ENCODE measurements around the gene DLG2. TPM values are rescaled to one million over a fixed set of nuclear protein-coding genes. Genes with fewer than 3 reads are reported as not detected.

DLG2 gene
- total and polyA plus RNA-seq, 2 of the 4 experiments (the other 2 are of a cell fraction): 0.31 to 0.36 TPM

DNA sequence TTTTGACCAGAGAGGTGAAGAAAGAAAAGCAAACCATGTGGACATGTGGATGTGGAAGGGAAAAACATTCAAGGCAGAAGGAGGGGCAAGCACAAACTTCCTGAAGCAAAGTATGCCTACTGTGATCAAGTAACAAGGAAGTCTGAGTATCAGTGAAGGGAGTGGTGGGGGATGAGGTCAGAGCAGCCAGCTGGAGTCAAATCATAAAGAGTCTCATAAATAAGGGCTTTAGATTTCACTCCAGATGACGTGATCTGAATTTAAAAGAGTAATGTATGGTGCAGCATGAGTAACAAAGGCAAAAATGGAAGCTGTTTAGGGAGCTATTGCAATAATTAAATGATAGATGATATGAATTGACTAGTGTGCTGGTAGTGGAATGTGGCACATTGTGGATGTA lies 1675.6 kb downstream of the DLG2 start:
- DNase-seq: no peak
- no peaks in the 10 kb centered on the region for H3K36me3 ChIP-seq (ENCODE audit: control insufficient read depth, insufficient read depth, low read length)
- H4K20me1 ChIP-seq (ENCODE audit: insufficient read depth, low read length): no peaks in the 10 kb centered on the region
- H2BK20ac ChIP-seq (ENCODE audit: low read depth, low read length): no peak overlapping the region
- H2BK5ac ChIP-seq (ENCODE audit: low read depth, low read length, poor library complexity, severe bottlenecking): no peak overlapping the region
- no peaks in the 10 kb centered on the region; the same call in 1 of the 2 replicates for H3K9me3 ChIP-seq (ENCODE audit: control insufficient read depth, insufficient read depth, low read length)
- no peaks in the 10 kb centered on the region for H3K4me1 ChIP-seq (ENCODE audit: control insufficient read depth, insufficient read depth, low read length)
- in situ Hi-C loops (cut with MboI; ENCODE audit: low sequenced_read_pairs) (no loop called here), intact Hi-C loops (cut with micrococcal nuclease) (no loop called here), dilution Hi-C loops (cut with HindIII; ENCODE audit: low sequenced_read_pairs, unreplicated experiment) (no loop called here)
- H3K4ac ChIP-seq (ENCODE audit: low read depth, low read length): no peak overlapping the region
- H2AFZ ChIP-seq (replicated peaks; ENCODE audit: low read length, poor library complexity): no peak overlapping the region
- no peak overlapping the region for H2AK9ac ChIP-seq (replicated peaks; ENCODE audit: low read depth, low read length, poor library complexity)
- H3K18ac ChIP-seq (ENCODE audit: low read depth, low read length): no peak overlapping the region
- no peak overlapping the region for H3K23ac ChIP-seq (ENCODE audit: low read depth, low read length)
- no TSS peak for BruUV-seq (replicated peaks)
- H4K8ac ChIP-seq (ENCODE audit: low read depth in 2 of 2, low read length in 2 of 2): no peak overlapping the region
- H3K79me1 ChIP-seq (ENCODE audit: low read depth in 1 of 2, low read length in 2 of 2): no peaks in the 10 kb centered on the region
- no peaks in the 10 kb centered on the region for H3K9me1 ChIP-seq (ENCODE audit: insufficient read depth, low read length)
- no peak for TF ChIP-seq SMC3 (IDR thresholded peaks at IDR 0.05; ENCODE audit: low read depth, low read length)
- TF ChIP-seq, protein P1, sequence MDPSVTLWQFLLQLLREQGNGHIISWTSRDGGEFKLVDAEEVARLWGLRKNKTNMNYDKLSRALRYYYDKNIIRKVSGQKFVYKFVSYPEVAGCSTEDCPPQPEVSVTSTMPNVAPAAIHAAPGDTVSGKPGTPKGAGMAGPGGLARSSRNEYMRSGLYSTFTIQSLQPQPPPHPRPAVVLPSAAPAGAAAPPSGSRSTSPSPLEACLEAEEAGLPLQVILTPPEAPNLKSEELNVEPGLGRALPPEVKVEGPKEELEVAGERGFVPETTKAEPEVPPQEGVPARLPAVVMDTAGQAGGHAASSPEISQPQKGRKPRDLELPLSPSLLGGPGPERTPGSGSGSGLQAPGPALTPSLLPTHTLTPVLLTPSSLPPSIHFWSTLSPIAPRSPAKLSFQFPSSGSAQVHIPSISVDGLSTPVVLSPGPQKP (IDR thresholded peaks at IDR 0.05; ENCODE audit: borderline replicate concordance, low read depth, low read length): no peak
- TF ChIP-seq POLR2A (IDR thresholded peaks at IDR 0.05; ENCODE audit: low read depth, low read length): no peak
- TF ChIP-seq BHLHE40 (IDR thresholded peaks at IDR 0.05; ENCODE audit: low read depth, low read length): no peak
- no peak for TF ChIP-seq FOS (IDR thresholded peaks at IDR 0.05; ENCODE audit: low read depth, low read length)
- no peak for TF ChIP-seq USF2 (IDR thresholded peaks at IDR 0.05; ENCODE audit: low read depth, low read length)
- TF ChIP-seq RAD21 (IDR thresholded peaks at IDR 0.05; ENCODE audit: low read length): no peak
- no peak for TF ChIP-seq MAFK (IDR thresholded peaks at IDR 0.05; ENCODE audit: low read depth, low read length)
- no peak for TF ChIP-seq MXI1 (IDR thresholded peaks at IDR 0.05; ENCODE audit: borderline replicate concordance, low read depth, low read length)
- no peak for TF ChIP-seq MAZ (IDR thresholded peaks at IDR 0.05; ENCODE audit: borderline replicate concordance, low read depth, low read length)
- no peak for TF ChIP-seq RCOR1 (IDR thresholded peaks at IDR 0.05; ENCODE audit: insufficient replicate concordance, low read length)
- TF ChIP-seq RFX5 (IDR thresholded peaks at IDR 0.05; ENCODE audit: low read depth, low read length): no peak
- no peak for TF ChIP-seq CHD1 (IDR thresholded peaks at IDR 0.05; ENCODE audit: low read depth, low read length)
- TF ChIP-seq CEBPB (IDR thresholded peaks at IDR 0.05; ENCODE audit: low read depth, low read length): no peak
- TF ChIP-seq, protein P2, sequence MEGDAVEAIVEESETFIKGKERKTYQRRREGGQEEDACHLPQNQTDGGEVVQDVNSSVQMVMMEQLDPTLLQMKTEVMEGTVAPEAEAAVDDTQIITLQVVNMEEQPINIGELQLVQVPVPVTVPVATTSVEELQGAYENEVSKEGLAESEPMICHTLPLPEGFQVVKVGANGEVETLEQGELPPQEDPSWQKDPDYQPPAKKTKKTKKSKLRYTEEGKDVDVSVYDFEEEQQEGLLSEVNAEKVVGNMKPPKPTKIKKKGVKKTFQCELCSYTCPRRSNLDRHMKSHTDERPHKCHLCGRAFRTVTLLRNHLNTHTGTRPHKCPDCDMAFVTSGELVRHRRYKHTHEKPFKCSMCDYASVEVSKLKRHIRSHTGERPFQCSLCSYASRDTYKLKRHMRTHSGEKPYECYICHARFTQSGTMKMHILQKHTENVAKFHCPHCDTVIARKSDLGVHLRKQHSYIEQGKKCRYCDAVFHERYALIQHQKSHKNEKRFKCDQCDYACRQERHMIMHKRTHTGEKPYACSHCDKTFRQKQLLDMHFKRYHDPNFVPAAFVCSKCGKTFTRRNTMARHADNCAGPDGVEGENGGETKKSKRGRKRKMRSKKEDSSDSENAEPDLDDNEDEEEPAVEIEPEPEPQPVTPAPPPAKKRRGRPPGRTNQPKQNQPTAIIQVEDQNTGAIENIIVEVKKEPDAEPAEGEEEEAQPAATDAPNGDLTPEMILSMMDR (conservative IDR thresholded peaks at IDR 0.05; ENCODE audit: low read depth, low read length): no peak
- H3K14ac ChIP-seq (replicated peaks; ENCODE audit: low read depth, low read length): no peak overlapping the region
- ChIA-PET POLR2A (ENCODE audit: unreplicated experiment) (no interaction called here), CTCF (no interaction called here)
- H3K4me2 ChIP-seq (ENCODE audit: low read depth, low read length): no peak overlapping the region
- H3K27ac ChIP-seq (ENCODE audit: insufficient read depth, low read length): no peak overlapping the region
- H3K4me3 ChIP-seq (ENCODE audit: insufficient read depth, low read depth, low read length): no peak overlapping the region
- WGBS, 2 experiments (ENCODE audit: extremely low coverage in 2 of 2, insufficient read length in 1 of 2): no CpG with 5 or more reads among the region's 1 CpG
- H4K5ac ChIP-seq (ENCODE audit: low read depth, low read length): no peak overlapping the region
- H4K91ac ChIP-seq (ENCODE audit: insufficient read depth, low read depth, low read length): no peak overlapping the region
- H3K27me3 ChIP-seq (ENCODE audit: control insufficient read depth, insufficient read depth, low read length): no peaks in the 10 kb centered on the region
- H2BK120ac ChIP-seq (ENCODE audit: low read depth, low read length): no peak overlapping the region
- H2BK15ac ChIP-seq (ENCODE audit: low read depth, low read length): no peak overlapping the region
- no peak overlapping the region for H3K56ac ChIP-seq (ENCODE audit: extremely low read depth, insufficient read depth, low read length)
- no peak overlapping the region for H2AK5ac ChIP-seq (ENCODE audit: low read depth, low read length)
- no peak overlapping the region for H3K9ac ChIP-seq (ENCODE audit: low read depth, low read length)
- no peak for ATAC-seq (ENCODE audit: low read depth)

Data from IMR-90 (cell line).